ENCODE measurements around the gene ODAD3. TPM values are rescaled to one million over a fixed set of nuclear protein-coding genes. Genes with fewer than 3 reads are reported as not detected.
"Not testable (repeated sequence)": the region's sequence is repeated elsewhere in the genome, so short reads cannot be mapped to it uniquely, and the experiment has no call there.

The ODAD3 gene
- total and polyA plus RNA-seq, 9 donors = 0.18 to 5.4 (median 0.56) TPM

DNA sequence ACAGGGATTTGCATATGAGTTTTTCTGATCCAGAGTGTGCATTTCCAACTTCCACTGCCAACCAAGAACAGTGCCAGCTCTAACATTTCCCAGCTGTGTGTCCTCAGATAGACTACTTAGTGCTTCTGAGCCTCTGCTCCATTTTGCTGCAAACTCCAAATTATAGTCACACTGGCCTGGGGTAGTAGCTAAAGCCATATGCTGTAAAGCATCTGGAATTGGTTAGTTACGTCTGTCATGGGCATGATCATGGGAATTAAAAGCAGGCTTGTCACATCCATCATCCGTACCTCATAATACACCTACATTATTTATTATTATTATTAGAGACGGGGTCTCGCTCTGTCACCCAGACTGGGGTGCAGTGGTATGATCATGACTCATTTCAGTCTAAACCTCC is 38.8 kb upstream of the ODAD3 start:
- TF ChIP-seq POLR2A (IDR thresholded peaks at IDR 0.05) (no peak), EP300 (IDR thresholded peaks at IDR 0.05) (no peak)
- TF ChIP-seq, protein P1, sequence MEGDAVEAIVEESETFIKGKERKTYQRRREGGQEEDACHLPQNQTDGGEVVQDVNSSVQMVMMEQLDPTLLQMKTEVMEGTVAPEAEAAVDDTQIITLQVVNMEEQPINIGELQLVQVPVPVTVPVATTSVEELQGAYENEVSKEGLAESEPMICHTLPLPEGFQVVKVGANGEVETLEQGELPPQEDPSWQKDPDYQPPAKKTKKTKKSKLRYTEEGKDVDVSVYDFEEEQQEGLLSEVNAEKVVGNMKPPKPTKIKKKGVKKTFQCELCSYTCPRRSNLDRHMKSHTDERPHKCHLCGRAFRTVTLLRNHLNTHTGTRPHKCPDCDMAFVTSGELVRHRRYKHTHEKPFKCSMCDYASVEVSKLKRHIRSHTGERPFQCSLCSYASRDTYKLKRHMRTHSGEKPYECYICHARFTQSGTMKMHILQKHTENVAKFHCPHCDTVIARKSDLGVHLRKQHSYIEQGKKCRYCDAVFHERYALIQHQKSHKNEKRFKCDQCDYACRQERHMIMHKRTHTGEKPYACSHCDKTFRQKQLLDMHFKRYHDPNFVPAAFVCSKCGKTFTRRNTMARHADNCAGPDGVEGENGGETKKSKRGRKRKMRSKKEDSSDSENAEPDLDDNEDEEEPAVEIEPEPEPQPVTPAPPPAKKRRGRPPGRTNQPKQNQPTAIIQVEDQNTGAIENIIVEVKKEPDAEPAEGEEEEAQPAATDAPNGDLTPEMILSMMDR (IDR thresholded peaks at IDR 0.05) = no peak
- H3K4me3 ChIP-seq = no peak overlapping the region
- H3K9me3 ChIP-seq = no peaks in the 10 kb centered on the region
- DNase-seq = no peak
- intact Hi-C loops (cut with DNase I) = loop anchor here in 1 of 4 donors (1.0 kb wide), 1 partner anchor 17 kb away; no protein-coding TSS in a partner anchor
- H3K4me1 ChIP-seq (ENCODE audit: insufficient read depth) = no peaks in the 10 kb centered on the region
- 69 to 77% (median 71%) methylated on average over 4 of the region's 4 CpGs for WGBS, 3 donors
- H3K27ac ChIP-seq = no peak overlapping the region
- H3K36me3 ChIP-seq = no peaks in the 10 kb centered on the region
- H3K27me3 ChIP-seq = no peaks in the 10 kb centered on the region

DNA sequence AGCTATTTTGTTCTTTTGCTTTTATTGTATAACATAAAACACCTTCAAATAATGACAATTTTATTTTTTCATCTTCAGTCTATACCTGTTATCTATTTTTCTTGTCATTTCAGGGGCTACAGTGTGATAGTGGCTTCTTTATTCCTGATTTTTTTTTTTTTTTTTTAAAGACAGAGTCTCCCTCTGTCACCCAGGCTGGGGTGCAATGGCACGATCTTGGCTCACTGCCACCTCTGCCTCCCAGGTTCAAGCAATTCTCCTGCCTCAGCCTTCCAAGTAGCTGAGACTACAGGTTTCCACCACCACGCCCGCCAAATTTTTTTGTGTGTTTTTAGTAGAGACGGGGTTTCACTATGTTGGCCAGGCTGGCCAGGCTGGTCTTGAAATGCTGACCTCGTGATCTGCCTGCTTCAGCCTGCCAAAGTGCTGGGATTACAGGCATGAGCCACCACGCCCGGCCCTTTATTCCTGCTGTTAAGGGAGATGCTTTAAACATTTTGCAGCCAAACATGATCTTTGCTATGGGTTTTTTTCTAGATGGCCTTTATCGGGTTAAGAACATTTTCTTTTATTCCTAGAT is 33.4 kb upstream of the ODAD3 start:
- DNase-seq; H3K4me1 ChIP-seq (ENCODE audit: insufficient read depth); H3K4me3 ChIP-seq; H3K36me3 ChIP-seq; H3K27me3 ChIP-seq; intact Hi-C loops (cut with DNase I); H3K9me3 ChIP-seq; H3K27ac ChIP-seq: not testable (repeated sequence)
- WGBS, 3 donors = 53 to 64% (median 63%) methylated on average over 8 of the region's 8 CpGs

DNA sequence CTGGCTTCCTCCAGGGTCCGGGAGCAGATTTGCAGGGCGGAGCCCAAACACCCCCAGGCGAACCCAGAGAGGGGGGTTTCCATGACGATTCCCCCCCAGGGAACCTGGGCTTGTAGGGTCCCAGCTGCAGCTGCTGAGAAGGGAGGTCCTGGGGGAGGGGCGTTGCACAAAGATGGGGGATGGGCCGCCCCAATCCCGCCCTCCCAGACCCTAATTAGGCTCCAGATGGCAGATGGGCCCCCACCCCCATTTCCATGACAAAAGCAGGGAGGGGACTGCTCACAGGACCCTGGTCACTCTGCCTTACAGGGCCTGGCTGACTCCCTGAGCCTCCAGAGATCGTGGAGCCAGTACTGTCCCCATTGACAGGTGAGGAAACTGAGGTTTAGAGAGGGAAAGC is 30.7 kb upstream of the ODAD3 start:
- Histone ChIP-seq H3K27ac (no peak overlapping the region), H3K4me1 (ENCODE audit: insufficient read depth) (no peaks in the 10 kb centered on the region), H3K4me3 (no peak overlapping the region), H3K27me3 (no peaks in the 10 kb centered on the region), H3K9me3 (no peaks in the 10 kb centered on the region), H3K36me3 (no peaks in the 10 kb centered on the region)
- 22 to 36% (median 30%) methylated on average over 6 to 8 of the region's 8 CpGs for WGBS, 3 donors
- intact Hi-C loops (cut with DNase I) = no loop called here
- no peak for TF ChIP-seq EP300 (IDR thresholded peaks at IDR 0.05)
- TF ChIP-seq POLR2A (IDR thresholded peaks at IDR 0.05) = no peak
- TF ChIP-seq, protein P1 (IDR thresholded peaks at IDR 0.05) = no peak
- DNase-seq = no peak

DNA sequence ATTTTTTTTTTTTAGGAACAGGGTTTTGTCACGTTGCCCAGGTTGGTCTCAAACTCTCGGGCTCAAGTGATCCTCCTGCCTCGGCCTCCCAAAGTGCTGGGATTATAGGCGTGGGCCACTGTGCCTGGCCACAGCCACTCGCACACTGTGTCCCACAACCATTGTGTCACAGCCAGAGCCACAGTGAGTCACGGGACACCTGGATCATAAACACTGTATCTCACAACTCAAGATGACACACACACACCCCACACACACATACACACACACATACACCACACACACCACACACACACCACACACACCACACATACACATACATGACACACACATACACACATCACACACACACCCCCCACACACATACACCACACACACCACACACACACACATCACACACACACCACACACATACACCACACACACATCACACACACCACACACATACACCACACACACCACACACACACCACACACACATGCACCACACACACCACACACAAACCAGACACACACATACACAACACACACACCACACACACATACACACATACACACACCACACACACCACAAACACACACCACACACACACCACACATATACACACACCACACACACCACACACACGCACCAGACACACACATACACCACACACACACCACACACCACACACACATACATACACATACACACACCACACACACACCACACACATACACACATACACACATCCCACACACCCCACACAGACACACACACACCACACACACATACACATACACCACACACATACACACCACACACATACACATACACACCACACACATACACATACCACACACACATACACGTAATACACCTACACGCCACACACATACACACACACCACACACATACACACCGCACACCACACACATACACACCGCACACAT is 29.7 kb upstream of the ODAD3 start:
- H3K27me3 ChIP-seq = no peaks in the 10 kb centered on the region
- no peaks in the 10 kb centered on the region for H3K36me3 ChIP-seq
- TF ChIP-seq POLR2A (IDR thresholded peaks at IDR 0.05) (no peak), EP300 (IDR thresholded peaks at IDR 0.05) (no peak)
- TF ChIP-seq, protein P1 (IDR thresholded peaks at IDR 0.05) = no peak
- intact Hi-C loops (cut with DNase I) = no loop called here
- no peak for DNase-seq
- H3K4me1 ChIP-seq (ENCODE audit: insufficient read depth) = no peaks in the 10 kb centered on the region
- WGBS, 3 donors = 68 to 79% (median 77%) methylated on average over 11 of the region's 11 CpGs
- H3K4me3 ChIP-seq = no peak overlapping the region
- H3K27ac ChIP-seq = no peak overlapping the region
- no peaks in the 10 kb centered on the region for H3K9me3 ChIP-seq

DNA sequence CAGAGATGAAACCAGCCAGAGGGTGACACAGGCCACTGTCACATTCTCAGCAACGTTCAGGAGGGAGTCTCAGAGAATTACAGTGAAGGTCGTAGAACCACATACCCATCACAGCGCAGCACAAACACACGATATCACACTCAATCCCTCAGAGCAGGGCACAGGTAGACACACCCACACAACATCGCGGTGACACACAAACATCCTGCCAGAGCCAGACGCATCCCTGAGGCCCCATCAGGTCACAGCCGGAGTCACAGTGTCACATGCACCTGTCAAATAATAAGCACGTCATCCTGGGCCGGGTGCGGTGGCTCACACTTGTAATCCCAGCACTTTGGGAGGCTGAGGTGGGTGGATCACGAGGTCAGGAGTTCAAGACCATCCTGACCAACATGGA is 28.5 kb upstream of the ODAD3 start:
- H3K4me1 ChIP-seq (ENCODE audit: insufficient read depth) = no peaks in the 10 kb centered on the region
- 73 to 79% (median 76%) methylated on average over 12 of the region's 12 CpGs for WGBS, 3 donors
- H3K27ac ChIP-seq = no peak overlapping the region
- intact Hi-C loops (cut with DNase I) = no loop called here
- TF ChIP-seq POLR2A (IDR thresholded peaks at IDR 0.05) (no peak), EP300 (IDR thresholded peaks at IDR 0.05) (no peak)
- TF ChIP-seq, protein P1 (IDR thresholded peaks at IDR 0.05) = no peak
- no peak overlapping the region for H3K4me3 ChIP-seq
- DNase-seq = no peak
- H3K36me3 ChIP-seq = no peaks in the 10 kb centered on the region
- H3K9me3 ChIP-seq = no peaks in the 10 kb centered on the region
- no peaks in the 10 kb centered on the region for H3K27me3 ChIP-seq
